HG03378 (cell line): ENCODE results near the gene HCRT.
"Not testable (repeated sequence)": the region's sequence is repeated elsewhere in the genome, so short reads cannot be mapped to it uniquely, and the experiment has no call there.

Experiments
- ATAC-seq: cut with Tn5 transposase; IDR thresholded peaks from one replicate; pipeline ENCODE4 v1.9.1; 2021; ENCODE audit warnings: mild to moderate bottlenecking, moderate library complexity; ENCODE audit not compliant: unreplicated experiment

HCRT gene

GRCh38 chr17:42180411-42180921 is 4.8 kb downstream of the HCRT start:
- no peak for ATAC-seq

GRCh38 chr17:42179911-42180410 is 5.3 kb downstream of the HCRT start:
- no peak for ATAC-seq

GRCh38 chr17:42179335-42179734 is 5.9 kb downstream of the HCRT start:
- no peak for ATAC-seq

- no peak for ATAC-seq
Observed at GRCh38 chr17:42178817-42179216, 6.4 kb downstream of the HCRT start.

GRCh38 chr17:42177684-42178083 is 7.6 kb downstream of the HCRT start:
- no peak for ATAC-seq

GRCh38 chr17:42174126-42174783 is 11.0 kb downstream of the HCRT start:
- ATAC-seq: no peak

- no peak for ATAC-seq
Observed at GRCh38 chr17:42171831-42172230, 13.4 kb downstream of the HCRT start.

GRCh38 chr17:42169351-42169750 is 15.9 kb downstream of the HCRT start:
- ATAC-seq: no peak

GRCh38 chr17:42167807-42168206 is 17.4 kb downstream of the HCRT start:
- no peak for ATAC-seq

- ATAC-seq: no peak
Observed at GRCh38 chr17:42166196-42166763, 19.0 kb downstream of the HCRT start.

GRCh38 chr17:42165751-42166150 is 19.5 kb downstream of the HCRT start:
- ATAC-seq: no peak

- no peak for ATAC-seq
Observed at GRCh38 chr17:42163696-42164407, 21.4 kb downstream of the HCRT start.

- ATAC-seq: no peak
Observed at GRCh38 chr17:42163113-42163512, 22.1 kb downstream of the HCRT start.

GRCh38 chr17:42160531-42160910 is 24.7 kb downstream of the HCRT start:
- ATAC-seq: no peak

- no peak for ATAC-seq
Observed at GRCh38 chr17:42159796-42160530, 25.3 kb downstream of the HCRT start.

GRCh38 chr17:42155614-42156045 is 29.6 kb downstream of the HCRT start:
- ATAC-seq: no peak

GRCh38 chr17:42153919-42154742 is 31.1 kb downstream of the HCRT start:
- ATAC-seq: no peak

GRCh38 chr17:42146911-42147607 is 38.2 kb downstream of the HCRT start:
- no peak for ATAC-seq

- ATAC-seq: not testable (repeated sequence)
Observed at GRCh38 chr17:42143138-42143537, 42.1 kb downstream of the HCRT start.
